HTERT RPE-1 (cell line): ENCODE data around the gene TAF6.

Experiments
- in situ Hi-C: fragments of 300-500 bp; cut with MboI; formaldehyde crosslinking; loops from 4 replicates; pipeline ENCODE4 v1.14.3; 2020; ENCODE audit warnings: low sequenced_read_pairs

TAF6 gene

GRCh38 chr7:100098913-100099312 lies 20.2 kb downstream of the TAF6 start:
- in situ Hi-C loops, result no loop called here

- in situ Hi-C loops, result no loop called here
These were observed 23.5 kb downstream of the TAF6 start for GRCh38 chr7:100095704-100096103.

- in situ Hi-C loops, result no loop called here
These were observed 23.9 kb downstream of the TAF6 start for GRCh38 chr7:100095289-100095688.

GRCh38 chr7:100093925-100094486 lies 25.2 kb downstream of the TAF6 start:
- in situ Hi-C loops, result no loop called here

GRCh38 chr7:100093498-100093897 lies 25.7 kb downstream of the TAF6 start:
- in situ Hi-C loops, result no loop called here

- in situ Hi-C loops, result no loop called here
These were observed 26.1 kb downstream of the TAF6 start for GRCh38 chr7:100093054-100093453.

GRCh38 chr7:100091411-100092181 lies 27.6 kb downstream of the TAF6 start:
- in situ Hi-C loops, result no loop called here

- in situ Hi-C loops, result no loop called here
These were observed 28.4 kb downstream of the TAF6 start for GRCh38 chr7:100090527-100091410.

- in situ Hi-C loops, result no loop called here
These were observed 29.5 kb downstream of the TAF6 start for GRCh38 chr7:100089458-100090196.

- in situ Hi-C loops, result no loop called here
These were observed 30.3 kb downstream of the TAF6 start, which contains the start of gene COPS6 for GRCh38 chr7:100088621-100089457. Gene COPS6 (plus strand): TSS chr7:100088969. CDS start chr7:100088991, 22 bp downstream.

GRCh38 chr7:100088095-100088620 lies 31.0 kb downstream of the TAF6 start:
- in situ Hi-C loops, result no loop called here

GRCh38 chr7:100087055-100087750 lies 32.0 kb downstream of the TAF6 start:
- in situ Hi-C loops, result no loop called here

GRCh38 chr7:100085515-100085914 lies 33.6 kb downstream of the TAF6 start:
- in situ Hi-C loops, result no loop called here

GRCh38 chr7:100082978-100083377 lies 36.2 kb downstream of the TAF6 start:
- in situ Hi-C loops, result no loop called here

GRCh38 chr7:100081535-100082102 lies 37.5 kb downstream of the TAF6 start, which contains the start of gene ZNF3:
Gene ZNF3 (minus strand): TSS chr7:100081723. CDS start chr7:100077357, 4,366 bp downstream.
- in situ Hi-C loops, result no loop called here

GRCh38 chr7:100080907-100081534 lies 38.1 kb downstream of the TAF6 start:
- in situ Hi-C loops, result no loop called here

- in situ Hi-C loops, result no loop called here
These were observed 40.1 kb downstream of the TAF6 start for GRCh38 chr7:100079024-100079560.

GRCh38 chr7:100077205-100077604 lies 42.0 kb downstream of the TAF6 start:
- in situ Hi-C loops, result no loop called here
